ENCODE data around the gene BRD1. TPM values are rescaled to one million over a fixed set of nuclear protein-coding genes. Genes with fewer than 3 reads are reported as not detected.

BRD1 gene
- total RNA-seq, 1 experiment from 2014 or later = 19.1 TPM

- CTCF ChIA-PET = no interaction called here
- intact Hi-C loops (cut with micrococcal nuclease) = no loop called here
- H3K9me2 ChIP-seq (replicated peaks; ENCODE audit: low read length) = no peaks in the 10 kb centered on the region
- no peaks in the 10 kb centered on the region for H3K9me3 ChIP-seq (ENCODE audit: low read length)
- H3K79me2 ChIP-seq (ENCODE audit: low read length) = no peaks in the 10 kb centered on the region
- H3K36me3 ChIP-seq (ENCODE audit: low read depth, low read length) = no peaks in the 10 kb centered on the region
- no peaks in the 10 kb centered on the region for H4K20me1 ChIP-seq (ENCODE audit: low read length)
- H3K27ac ChIP-seq (ENCODE audit: low read length) = no peak overlapping the region
- no peak overlapping the region for H3K4me2 ChIP-seq (ENCODE audit: low read length)
- no peaks in the 10 kb centered on the region for H3F3A ChIP-seq (ENCODE audit: low read length, unreplicated experiment)
- BruUV-seq (replicated peaks) = no TSS peak
- no peak overlapping the region for H3K9ac ChIP-seq (ENCODE audit: low read length)
- POLR2A ChIA-PET (ENCODE audit: unreplicated experiment) = no interaction called here
- no peak for DNase-seq
- peaks cover 46% of the 10 kb centered on the region for H3K27me3 ChIP-seq (ENCODE audit: low read length)
- TF ChIP-seq, protein P1, sequence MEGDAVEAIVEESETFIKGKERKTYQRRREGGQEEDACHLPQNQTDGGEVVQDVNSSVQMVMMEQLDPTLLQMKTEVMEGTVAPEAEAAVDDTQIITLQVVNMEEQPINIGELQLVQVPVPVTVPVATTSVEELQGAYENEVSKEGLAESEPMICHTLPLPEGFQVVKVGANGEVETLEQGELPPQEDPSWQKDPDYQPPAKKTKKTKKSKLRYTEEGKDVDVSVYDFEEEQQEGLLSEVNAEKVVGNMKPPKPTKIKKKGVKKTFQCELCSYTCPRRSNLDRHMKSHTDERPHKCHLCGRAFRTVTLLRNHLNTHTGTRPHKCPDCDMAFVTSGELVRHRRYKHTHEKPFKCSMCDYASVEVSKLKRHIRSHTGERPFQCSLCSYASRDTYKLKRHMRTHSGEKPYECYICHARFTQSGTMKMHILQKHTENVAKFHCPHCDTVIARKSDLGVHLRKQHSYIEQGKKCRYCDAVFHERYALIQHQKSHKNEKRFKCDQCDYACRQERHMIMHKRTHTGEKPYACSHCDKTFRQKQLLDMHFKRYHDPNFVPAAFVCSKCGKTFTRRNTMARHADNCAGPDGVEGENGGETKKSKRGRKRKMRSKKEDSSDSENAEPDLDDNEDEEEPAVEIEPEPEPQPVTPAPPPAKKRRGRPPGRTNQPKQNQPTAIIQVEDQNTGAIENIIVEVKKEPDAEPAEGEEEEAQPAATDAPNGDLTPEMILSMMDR (conservative IDR thresholded peaks at IDR 0.05; ENCODE audit: low read depth, low read length) = no peak
- TF ChIP-seq EZH2 (IDR thresholded peaks at IDR 0.05; ENCODE audit: low read length, unreplicated experiment) = no peak
- no peak overlapping the region for H3K4me3 ChIP-seq (ENCODE audit: low read length)
- H3K4me1 ChIP-seq (ENCODE audit: insufficient read depth, low read length) = no peaks in the 10 kb centered on the region
- no peak overlapping the region for H2AFZ ChIP-seq (ENCODE audit: low read length)
- ATAC-seq = no peak
Observed at GRCh38 chr22:49736538-49736937, 91.1 kb downstream of the BRD1 start.

DNA sequence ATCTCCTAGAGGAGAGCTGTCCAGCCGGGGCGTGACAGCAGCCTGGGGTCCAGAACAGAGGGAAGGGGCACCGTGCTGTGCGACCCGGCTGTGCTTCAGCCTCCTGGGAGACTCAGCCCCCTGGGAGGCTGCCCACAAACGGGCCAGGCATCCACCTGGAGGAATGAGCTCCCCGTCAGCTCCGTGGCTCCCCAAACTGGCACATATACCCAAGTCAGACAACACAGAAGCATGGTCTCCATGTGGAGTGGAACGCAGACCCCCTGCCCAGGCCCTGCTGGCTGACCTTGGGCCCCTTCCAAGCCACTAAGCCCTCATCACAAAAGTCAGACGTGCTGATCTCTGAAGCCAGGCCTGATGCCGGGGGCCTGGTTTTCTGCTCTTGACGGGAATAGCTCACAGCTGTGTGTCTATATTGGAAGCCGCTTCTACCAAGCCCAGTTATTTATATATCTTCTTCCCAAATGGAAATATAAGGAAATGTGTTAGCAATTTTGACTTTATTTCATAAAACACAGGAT is 91.7 kb downstream of the BRD1 start:
- no peak overlapping the region for H2AFZ ChIP-seq (ENCODE audit: low read length)
- intact Hi-C loops (cut with micrococcal nuclease) = no loop called here
- no peaks in the 10 kb centered on the region for H4K20me1 ChIP-seq (ENCODE audit: low read length)
- peaks cover 47% of the 10 kb centered on the region for H3K27me3 ChIP-seq (ENCODE audit: low read length)
- H3K9me3 ChIP-seq (ENCODE audit: low read length) = no peaks in the 10 kb centered on the region
- H3K4me2 ChIP-seq (ENCODE audit: low read length) = no peak overlapping the region
- CTCF ChIA-PET = no interaction called here
- POLR2A ChIA-PET (ENCODE audit: unreplicated experiment) = no interaction called here
- DNase-seq = no peak
- no peaks in the 10 kb centered on the region for H3F3A ChIP-seq (ENCODE audit: low read length, unreplicated experiment)
- no peaks in the 10 kb centered on the region for H3K79me2 ChIP-seq (ENCODE audit: low read length)
- H3K4me1 ChIP-seq (ENCODE audit: insufficient read depth, low read length) = no peaks in the 10 kb centered on the region
- H3K36me3 ChIP-seq (ENCODE audit: low read depth, low read length) = no peaks in the 10 kb centered on the region
- no peak overlapping the region for H3K4me3 ChIP-seq (ENCODE audit: low read length)
- no peak overlapping the region for H3K9ac ChIP-seq (ENCODE audit: low read length)
- no peak for ATAC-seq
- no peak overlapping the region for H3K27ac ChIP-seq (ENCODE audit: low read length)
- BruUV-seq (replicated peaks) = no TSS peak
- TF ChIP-seq, protein P1 (conservative IDR thresholded peaks at IDR 0.05; ENCODE audit: low read depth, low read length) = no peak
- TF ChIP-seq EZH2 (IDR thresholded peaks at IDR 0.05; ENCODE audit: low read length, unreplicated experiment) (no peak), EZH2phosphoT487 (IDR thresholded peaks at IDR 0.05; ENCODE audit: borderline replicate concordance, low read length) (no peak)
- no peaks in the 10 kb centered on the region for H3K9me2 ChIP-seq (replicated peaks; ENCODE audit: low read length)

GRCh38 chr22:49735411-49735900 is 92.2 kb downstream of the BRD1 start:
- no peak overlapping the region for H2AFZ ChIP-seq (ENCODE audit: low read length)

More at GRCh38 chr22:49735411-49735900, 92.2 kb downstream of the BRD1 start:
- no peak overlapping the region for H3K27ac ChIP-seq (ENCODE audit: low read length)
- DNase-seq = peak; percentile 30
- no peaks in the 10 kb centered on the region for H3K79me2 ChIP-seq (ENCODE audit: low read length)
- no peaks in the 10 kb centered on the region for H3K36me3 ChIP-seq (ENCODE audit: low read depth, low read length)
- no peaks in the 10 kb centered on the region for H3K4me1 ChIP-seq (ENCODE audit: insufficient read depth, low read length)
- H3K4me2 ChIP-seq (ENCODE audit: low read length) = no peak overlapping the region
- intact Hi-C loops (cut with micrococcal nuclease) = no loop called here
- peaks cover 48% of the 10 kb centered on the region for H3K27me3 ChIP-seq (ENCODE audit: low read length)
- H3K9ac ChIP-seq (ENCODE audit: low read length) = no peak overlapping the region
- H3F3A ChIP-seq (ENCODE audit: low read length, unreplicated experiment) = no peaks in the 10 kb centered on the region
- ATAC-seq = no peak
- no peak overlapping the region for H3K4me3 ChIP-seq (ENCODE audit: low read length)
- H4K20me1 ChIP-seq (ENCODE audit: low read length) = no peaks in the 10 kb centered on the region
- CTCF ChIA-PET = no interaction called here
- BruUV-seq (replicated peaks) = no TSS peak
- no peaks in the 10 kb centered on the region for H3K9me2 ChIP-seq (replicated peaks; ENCODE audit: low read length)
- no peaks in the 10 kb centered on the region for H3K9me3 ChIP-seq (ENCODE audit: low read length)
- POLR2A ChIA-PET (ENCODE audit: unreplicated experiment) = no interaction called here
- TF ChIP-seq EZH2phosphoT487 (IDR thresholded peaks at IDR 0.05; ENCODE audit: borderline replicate concordance, low read length) = no peak
- TF ChIP-seq EZH2 (IDR thresholded peaks at IDR 0.05; ENCODE audit: low read length, unreplicated experiment) = no peak
- TF ChIP-seq, protein P1 (conservative IDR thresholded peaks at IDR 0.05; ENCODE audit: low read depth, low read length) = no peak
